Neural cell (in vitro differentiated cells): ENCODE measurements around the gene RNF144B.

Experiments
- EP300 ChIP-seq: fragments of 450-650 bp; conservative IDR thresholded peaks from 2 replicates; pipeline ENCODE4 v1.6.1; 2014; ENCODE audit warnings: antibody characterized with exemption, mild to moderate bottlenecking, moderate library complexity; ENCODE audit not compliant: poor library complexity, severe bottlenecking
- EZH2 ChIP-seq: fragments of 200-600, 300-800 bp; shearing (Covaris generic), sonication (generic); IDR thresholded peaks from 2 replicates; pipeline ENCODE4 v1.6.1; 2014; ENCODE audit warnings: antibody characterized with exemption, low read length, borderline replicate concordance, mild to moderate bottlenecking; ENCODE audit not compliant: insufficient read depth, poor library complexity, severe bottlenecking
- POLR2AphosphoS5 ChIP-seq: IDR thresholded peaks from 2 replicates; pipeline ENCODE4 v1.6.1; 2012
- SMC3 ChIP-seq: fragments of 450-650 bp; conservative IDR thresholded peaks from 2 replicates; pipeline ENCODE4 v1.6.1; 2014; ENCODE audit warnings: antibody characterized with exemption, mild to moderate bottlenecking, moderate library complexity; ENCODE audit not compliant: poor library complexity
- TAF1 ChIP-seq: IDR thresholded peaks from 2 replicates; pipeline ENCODE4 v1.6.1; 2012; ENCODE audit warnings: low read depth
- TF ChIP-seq, protein P1 (sequence below): fragments of 450-650 bp; IDR thresholded peaks from 2 replicates; pipeline ENCODE4 v1.5.1; 2014; ENCODE audit warnings: antibody characterized with exemption, mild to moderate bottlenecking, moderate library complexity; ENCODE audit not compliant: poor library complexity, severe bottlenecking

DNA sequence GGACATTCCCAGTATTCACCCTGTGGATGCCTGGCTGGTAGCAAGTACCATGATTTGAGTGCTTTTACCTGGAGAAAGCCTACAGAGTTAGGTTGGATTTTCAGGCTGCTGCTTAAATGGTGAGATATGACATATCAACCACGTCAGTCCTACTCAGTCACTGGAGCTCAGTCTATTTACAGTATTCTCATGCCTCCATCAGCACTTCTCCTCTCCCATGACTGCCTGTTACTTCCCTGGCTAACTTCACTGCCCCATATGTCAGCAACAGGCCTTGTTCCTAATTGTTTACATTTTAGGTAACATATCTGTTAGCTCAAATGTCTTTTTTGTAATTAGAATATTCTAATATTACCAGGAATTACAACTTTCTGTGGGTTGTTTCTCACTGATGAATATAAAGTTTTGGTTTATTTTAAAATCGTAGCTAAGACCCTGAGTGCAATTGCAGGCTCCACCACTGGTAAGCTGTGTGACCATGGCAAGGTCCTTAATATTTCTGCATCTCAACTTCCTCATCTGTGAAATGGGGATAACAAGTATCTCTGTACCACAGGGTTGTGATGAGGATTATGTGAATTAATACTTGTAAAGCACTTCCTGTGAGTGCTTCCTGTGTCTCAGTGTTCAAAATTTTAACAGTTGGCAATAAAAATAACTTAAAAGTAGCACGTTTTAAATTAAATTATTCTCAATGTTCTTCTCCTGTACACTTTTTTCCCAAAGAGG lies 54.3 kb downstream of the RNF144B start:
- TF ChIP-seq, protein P1, sequence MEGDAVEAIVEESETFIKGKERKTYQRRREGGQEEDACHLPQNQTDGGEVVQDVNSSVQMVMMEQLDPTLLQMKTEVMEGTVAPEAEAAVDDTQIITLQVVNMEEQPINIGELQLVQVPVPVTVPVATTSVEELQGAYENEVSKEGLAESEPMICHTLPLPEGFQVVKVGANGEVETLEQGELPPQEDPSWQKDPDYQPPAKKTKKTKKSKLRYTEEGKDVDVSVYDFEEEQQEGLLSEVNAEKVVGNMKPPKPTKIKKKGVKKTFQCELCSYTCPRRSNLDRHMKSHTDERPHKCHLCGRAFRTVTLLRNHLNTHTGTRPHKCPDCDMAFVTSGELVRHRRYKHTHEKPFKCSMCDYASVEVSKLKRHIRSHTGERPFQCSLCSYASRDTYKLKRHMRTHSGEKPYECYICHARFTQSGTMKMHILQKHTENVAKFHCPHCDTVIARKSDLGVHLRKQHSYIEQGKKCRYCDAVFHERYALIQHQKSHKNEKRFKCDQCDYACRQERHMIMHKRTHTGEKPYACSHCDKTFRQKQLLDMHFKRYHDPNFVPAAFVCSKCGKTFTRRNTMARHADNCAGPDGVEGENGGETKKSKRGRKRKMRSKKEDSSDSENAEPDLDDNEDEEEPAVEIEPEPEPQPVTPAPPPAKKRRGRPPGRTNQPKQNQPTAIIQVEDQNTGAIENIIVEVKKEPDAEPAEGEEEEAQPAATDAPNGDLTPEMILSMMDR: no peak
- TF ChIP-seq EP300: no peak
- no peak for TF ChIP-seq POLR2AphosphoS5
- no peak for TF ChIP-seq EZH2
- no peak for TF ChIP-seq SMC3
- no peak for TF ChIP-seq TAF1
